GM18508 (cell line): ENCODE data around the gene FNTB.

ENCODE experiments used
- ATAC-seq: cut with Tn5 transposase; IDR thresholded peaks from one replicate; pipeline ENCODE4 v1.9.1; 2021; ENCODE audit warnings: moderate number of reproducible peaks; ENCODE audit not compliant: insufficient read depth, unreplicated experiment

FNTB gene

GRCh38 chr14:64973826-64974225 is 12.9 kb upstream of the FNTB start:
- no peak for ATAC-seq

- no peak for ATAC-seq
Measured at GRCh38 chr14:64974563-64974962, 12.1 kb upstream of the FNTB start.

- ATAC-seq: no peak
Measured at GRCh38 chr14:64979336-64980074, 7.2 kb upstream of the FNTB start.

- ATAC-seq: no peak
Measured at GRCh38 chr14:64983439-64984310, 3.0 kb upstream of the FNTB start.

GRCh38 chr14:64987438-64987767 is 708 bp downstream of the FNTB start:
- ATAC-seq: no peak

- no peak for ATAC-seq
Measured at GRCh38 chr14:64990296-64990695, 3.6 kb downstream of the FNTB start.

- ATAC-seq: no peak
Measured at GRCh38 chr14:64990939-64991338, 4.2 kb downstream of the FNTB start.

- ATAC-seq: no peak
Measured at GRCh38 chr14:64992328-64992885, 5.7 kb downstream of the FNTB start.

- ATAC-seq: no peak
Measured at GRCh38 chr14:64993266-64993930, 6.7 kb downstream of the FNTB start.

- no peak for ATAC-seq
Measured at GRCh38 chr14:64994540-64994939, 7.8 kb downstream of the FNTB start.

- no peak for ATAC-seq
Measured at GRCh38 chr14:64995291-64995690, 8.6 kb downstream of the FNTB start.

- no peak for ATAC-seq
Measured at GRCh38 chr14:64997108-64997794, 10.6 kb downstream of the FNTB start.

- no peak for ATAC-seq
Measured at GRCh38 chr14:64998455-64998931, 11.8 kb downstream of the FNTB start.

GRCh38 chr14:65000898-65001591 is 14.3 kb downstream of the FNTB start:
- ATAC-seq: no peak

GRCh38 chr14:65001723-65002122 is 15.0 kb downstream of the FNTB start:
- no peak for ATAC-seq

- ATAC-seq: no peak
Measured at GRCh38 chr14:65002586-65003210, 16.0 kb downstream of the FNTB start.

GRCh38 chr14:65003394-65003793 is 16.7 kb downstream of the FNTB start:
- no peak for ATAC-seq

- no peak for ATAC-seq
Measured at GRCh38 chr14:65006261-65006721, 19.6 kb downstream of the FNTB start.

GRCh38 chr14:65007202-65007601 is 20.5 kb downstream of the FNTB start:
- ATAC-seq: no peak
